ENCODE data around the gene KRTAP5-11. TPM values are rescaled to one million over a fixed set of nuclear protein-coding genes. Genes with fewer than 3 reads are reported as not detected.
"Not testable (repeated sequence)": the region's sequence is repeated elsewhere in the genome, so short reads cannot be mapped to it uniquely, and the experiment has no call there.

KRTAP5-11 gene
- total and polyA plus RNA-seq, 2 of the 4 experiments (the other 2 are of a cell fraction) = not detected

- POLR2A ChIA-PET (ENCODE audit: unreplicated experiment); H2BK15ac ChIP-seq (ENCODE audit: low read depth, low read length); DNase-seq; H3K4me1 ChIP-seq (ENCODE audit: control insufficient read depth, insufficient read depth, low read length); H3K4me2 ChIP-seq (ENCODE audit: low read depth, low read length); H3K23ac ChIP-seq (ENCODE audit: low read depth, low read length); H4K91ac ChIP-seq (ENCODE audit: insufficient read depth, low read depth, low read length); H3K79me1 ChIP-seq (ENCODE audit: low read depth in 1 of 2, low read length in 2 of 2); H2AK9ac ChIP-seq (replicated peaks; ENCODE audit: low read depth, low read length, poor library complexity); H3K4me3 ChIP-seq (ENCODE audit: insufficient read depth, low read depth, low read length); H2BK5ac ChIP-seq (ENCODE audit: low read depth, low read length, poor library complexity, severe bottlenecking); H3K18ac ChIP-seq (ENCODE audit: low read depth, low read length); H2AFZ ChIP-seq (replicated peaks; ENCODE audit: low read length, poor library complexity); H3K9me1 ChIP-seq (ENCODE audit: insufficient read depth, low read length); H2BK120ac ChIP-seq (ENCODE audit: low read depth, low read length); H3K27me3 ChIP-seq (ENCODE audit: control insufficient read depth, insufficient read depth, low read length); H2AK5ac ChIP-seq (ENCODE audit: low read depth, low read length); dilution Hi-C loops (cut with HindIII; ENCODE audit: low sequenced_read_pairs, unreplicated experiment); H3K9me3 ChIP-seq (ENCODE audit: control insufficient read depth, insufficient read depth, low read length); in situ Hi-C loops (cut with MboI; ENCODE audit: low sequenced_read_pairs); H3K4ac ChIP-seq (ENCODE audit: low read depth, low read length); ATAC-seq (ENCODE audit: low read depth); H3K14ac ChIP-seq (replicated peaks; ENCODE audit: low read depth, low read length); H3K56ac ChIP-seq (ENCODE audit: extremely low read depth, insufficient read depth, low read length); H4K8ac ChIP-seq (ENCODE audit: low read depth in 2 of 2, low read length in 2 of 2); H3K27ac ChIP-seq (ENCODE audit: insufficient read depth, low read length); H2BK20ac ChIP-seq (ENCODE audit: low read depth, low read length); H4K20me1 ChIP-seq (ENCODE audit: insufficient read depth, low read length); H4K5ac ChIP-seq (ENCODE audit: low read depth, low read length); CTCF ChIA-PET; H3K36me3 ChIP-seq (ENCODE audit: control insufficient read depth, insufficient read depth, low read length); H3K9ac ChIP-seq (ENCODE audit: low read depth, low read length); intact Hi-C loops (cut with micrococcal nuclease); BruUV-seq (replicated peaks): not testable (repeated sequence)
- WGBS, 2 experiments (ENCODE audit: extremely low coverage in 2 of 2, insufficient read length in 1 of 2) = no CpG with 5 or more reads among the region's 1 CpG
Observed at GRCh38 chr11:71630071-71630470, 47.4 kb upstream of the KRTAP5-11 start.

GRCh38 chr11:71628943-71629342 lies 46.3 kb upstream of the KRTAP5-11 start:
- H3K4me2 ChIP-seq (ENCODE audit: low read depth, low read length); H3K9me1 ChIP-seq (ENCODE audit: insufficient read depth, low read length); H4K8ac ChIP-seq (ENCODE audit: low read depth in 2 of 2, low read length in 2 of 2); CTCF ChIA-PET; H3K4ac ChIP-seq (ENCODE audit: low read depth, low read length); H3K27ac ChIP-seq (ENCODE audit: insufficient read depth, low read length); H3K79me1 ChIP-seq (ENCODE audit: low read depth in 1 of 2, low read length in 2 of 2); H3K9ac ChIP-seq (ENCODE audit: low read depth, low read length); H3K27me3 ChIP-seq (ENCODE audit: control insufficient read depth, insufficient read depth, low read length); H3K18ac ChIP-seq (ENCODE audit: low read depth, low read length); H3K4me3 ChIP-seq (ENCODE audit: insufficient read depth, low read depth, low read length); H4K91ac ChIP-seq (ENCODE audit: insufficient read depth, low read depth, low read length); in situ Hi-C loops (cut with MboI; ENCODE audit: low sequenced_read_pairs); H3K4me1 ChIP-seq (ENCODE audit: control insufficient read depth, insufficient read depth, low read length); H3K36me3 ChIP-seq (ENCODE audit: control insufficient read depth, insufficient read depth, low read length); H3K56ac ChIP-seq (ENCODE audit: extremely low read depth, insufficient read depth, low read length); H2BK15ac ChIP-seq (ENCODE audit: low read depth, low read length); H2AK9ac ChIP-seq (replicated peaks; ENCODE audit: low read depth, low read length, poor library complexity); H3K23ac ChIP-seq (ENCODE audit: low read depth, low read length); H4K20me1 ChIP-seq (ENCODE audit: insufficient read depth, low read length); H4K5ac ChIP-seq (ENCODE audit: low read depth, low read length); H3K9me3 ChIP-seq (ENCODE audit: control insufficient read depth, insufficient read depth, low read length); H2AFZ ChIP-seq (replicated peaks; ENCODE audit: low read length, poor library complexity); POLR2A ChIA-PET (ENCODE audit: unreplicated experiment); BruUV-seq (replicated peaks); dilution Hi-C loops (cut with HindIII; ENCODE audit: low sequenced_read_pairs, unreplicated experiment); intact Hi-C loops (cut with micrococcal nuclease); H2BK5ac ChIP-seq (ENCODE audit: low read depth, low read length, poor library complexity, severe bottlenecking); H3K14ac ChIP-seq (replicated peaks; ENCODE audit: low read depth, low read length); H2BK120ac ChIP-seq (ENCODE audit: low read depth, low read length); H2AK5ac ChIP-seq (ENCODE audit: low read depth, low read length); H2BK20ac ChIP-seq (ENCODE audit: low read depth, low read length); DNase-seq; ATAC-seq (ENCODE audit: low read depth): not testable (repeated sequence)
- 76% methylated on average over 11 of the region's 21 CpGs; no CpG with 5 or more reads in 1 of the 2 experiments for WGBS, 2 experiments (ENCODE audit: extremely low coverage in 2 of 2, insufficient read length in 1 of 2)

Measured in IMR-90 (cell line).